Right cardiac atrium (tissue), 5 donors: Measurements from ENCODE around the gene TCP11L2. TPM values are rescaled to one million over a fixed set of nuclear protein-coding genes. Genes with fewer than 3 reads are reported as not detected.

Source experiments
- ATAC-seq, 2 donors: fragments of 200-7000 bp; cut with Tn5 transposase; one replicate each; pipeline versions ENCODE4 v1.8.0 to v1.9.1; 2020; ENCODE audit warnings: moderate library complexity in 2 of 2, mild to moderate bottlenecking in 1 of 2
- DNase-seq, 3 donors: peaks; one replicate each; pipeline ENCODE4 v3.0.0-alpha.2; 2020
- H3K27ac ChIP-seq: one replicate; pipeline ENCODE4 v1.5.1; 2013; ENCODE audit warnings: mild to moderate bottlenecking, low read length, control low read depth, moderate library complexity
- H3K27me3 ChIP-seq: one replicate; pipeline ENCODE4 v1.6.1; 2013; ENCODE audit not compliant: control insufficient read depth, insufficient read depth
- H3K4me1 ChIP-seq: one replicate; pipeline ENCODE4 v1.6.1; 2013; ENCODE audit warnings: low read length; ENCODE audit not compliant: control insufficient read depth, insufficient read depth
- H3K4me3 ChIP-seq: one replicate; pipeline ENCODE4 v1.5.1; 2013; ENCODE audit warnings: low read length, control low read depth
- H3K9me3 ChIP-seq: one replicate; pipeline ENCODE4 v1.6.1; 2013; ENCODE audit warnings: low read length; ENCODE audit not compliant: control insufficient read depth
- WGBS: extraction: QIAGEN DNeasy Blood & Tissue Kit; methylation state at CpG from one replicate; pipeline ENCODE4 v1.1.7; 2013; 5-methylcytosine and 5-hydroxymethylcytosine counted together
- intact Hi-C, 4 donors: fragments of 100-400 bp; cut with DNase I; formaldehyde crosslinking; loops; one replicate each; pipeline versions ENCODE4 v1.11.0 to v1.14.0; 2022 to 2023
- long read RNA-seq, 4 donors: library from polyadenylated mRNA; unstranded; transcript quantifications; one replicate each; pipeline ENCODE4 v2.0.0, GENCODE V29; 2020 to 2021
- polyA plus RNA-seq: library from polyadenylated mRNA; stranded (reverse); fragments of 200-250 nt; gene quantifications from one replicate; pipeline ENCODE4 v1.2.3, GENCODE V29; 2013
- total RNA-seq, 4 donors: library from RNA; stranded (reverse); fragmentation: NEBNext Ultra II Directional; extraction: Animal tissue kit (Norgen Biotek cat#: 25700); gene quantifications; one replicate each; pipeline ENCODE4 v1.2.1, GENCODE V29; 2021
- donor health status: healthy with polysubstance abuse.
- donor health status: DM: no; HTN: yes; CAD: no.
- donor health status: DM: no; HTN: no; CAD: no.
- donor health status: DM: no; HTN: yes; CAD: no; lungs with severe emphysema.
- donor health status: DM: yes; HTN: yes; CAD: no.

TCP11L2 gene
- total RNA-seq (10 to 100 TPM; 54.0 to 64.5 (median 61.9) TPM), polyA plus RNA-seq (14.2 TPM)
- long read RNA-seq, donor 1, transcript TCP11L2-201 (10 exons, 2,219 nt): major isoform, 8 of 27 reads
- long read RNA-seq, donor 1, partial matches to known transcripts: 3 of 27 reads
- long read RNA-seq, donor 1, other reads (novel, unspliced or antisense): 12 of 27 reads
- long read RNA-seq, donor 2, transcript TCP11L2-203 (7 exons, 1,788 nt): major isoform, 6 of 15 reads
- long read RNA-seq, donor 2, partial matches to known transcripts: 1 of 15 reads
- long read RNA-seq, donor 2, other reads (novel, unspliced or antisense): 4 of 15 reads
- long read RNA-seq, donor 3, transcript TCP11L2-201 (10 exons, 2,219 nt): major isoform, 16 of 31 reads
- long read RNA-seq, donor 3, partial matches to known transcripts: 2 of 31 reads
- long read RNA-seq, donor 3, other reads (novel, unspliced or antisense): 12 of 31 reads
- long read RNA-seq, donor 4, partial matches to known transcripts: 0 of 5 reads
- long read RNA-seq, donor 4, other reads (novel, unspliced or antisense): 2 of 5 reads

GRCh38 chr12:106302401-106303201 is at the start of gene TCP11L2:
TCP11L2 (plus strand) TSS chr12:106302733; CDS start chr12:106311076, 8,343 bp downstream.
- H3K27ac ChIP-seq: peak within 1 kb of the TSS; percentile 96
- DNase-seq (peak; percentile 89 to 97 (median 96)), ATAC-seq (peak; percentile 90 to 92)
- intact Hi-C loops: loop anchor here in 2 of 4 donors (2.0 to 5.0 kb wide), 2 partner anchors 55 to 56 kb away; partner anchors contain the start of gene CKAP4 (in 1 of the 2)
- H3K27me3 ChIP-seq: no peaks in the 10 kb centered on the region
- H3K9me3 ChIP-seq: no peaks in the 10 kb centered on the region
- under 1% methylated on average over 76 of the region's 76 CpGs for WGBS
- peaks cover 6% of the 10 kb centered on the region for H3K4me1 ChIP-seq
- peak within 1 kb of the TSS; percentile 71 for H3K4me3 ChIP-seq

DNA sequence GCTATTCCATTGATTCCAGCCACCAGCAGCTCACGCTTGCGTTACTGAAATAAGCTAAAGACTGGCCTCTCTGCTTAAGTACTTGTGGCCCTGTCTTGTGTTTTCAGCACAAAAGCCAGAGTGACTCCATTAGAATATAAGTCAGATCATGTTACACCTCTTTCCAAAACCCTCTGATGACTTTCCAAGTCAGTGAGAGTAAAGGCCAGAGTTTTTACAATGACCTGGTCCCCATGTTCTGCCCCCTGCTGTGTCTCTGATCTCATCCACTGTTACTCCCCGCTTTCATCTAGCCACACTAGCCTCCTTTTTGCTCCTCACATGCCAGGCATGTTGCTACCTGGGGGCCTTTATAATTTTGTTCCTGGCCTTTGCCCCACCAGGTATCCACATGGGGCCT is 47.8 kb upstream of the TCP11L2 start:
- 91% methylated on average over 3 of the region's 3 CpGs for WGBS
- intact Hi-C loops: no loop called here
- no peak for DNase-seq

DNA sequence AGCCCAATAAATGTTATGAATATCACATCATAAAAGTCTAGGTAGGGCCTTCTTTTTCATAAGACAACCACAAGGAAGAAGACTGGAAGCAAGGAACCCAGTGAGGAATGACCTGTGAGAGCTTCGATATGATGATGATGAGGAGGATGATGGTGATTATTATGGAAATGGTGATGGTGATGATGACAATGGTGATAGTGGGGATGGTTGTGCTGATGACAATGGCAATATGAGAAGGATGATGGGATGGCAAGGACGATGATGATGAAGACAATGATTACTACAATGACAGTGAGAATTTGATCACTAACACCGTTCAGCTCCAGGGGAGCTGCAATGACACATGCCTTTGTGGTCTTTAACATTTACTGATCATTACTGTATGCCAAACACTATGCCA is 47.0 kb upstream of the TCP11L2 start:
- 90% methylated on average over 3 of the region's 3 CpGs for WGBS
- intact Hi-C loops: no loop called here
- Histone ChIP-seq H3K9me3 (no peaks in the 10 kb centered on the region), H3K27ac (no peak overlapping the region), H3K4me1 (no peaks in the 10 kb centered on the region), H3K4me3 (no peak overlapping the region), H3K27me3 (no peaks in the 10 kb centered on the region)
- ATAC-seq (no peak), DNase-seq (no peak)

More for the DNA sequence above, 47.8 kb upstream of the TCP11L2 start:
- H3K9me3 ChIP-seq: no peaks in the 10 kb centered on the region
- ATAC-seq: no peak
- no peak overlapping the region for H3K27ac ChIP-seq
- H3K4me3 ChIP-seq: no peak overlapping the region
- H3K4me1 ChIP-seq: no peaks in the 10 kb centered on the region
- no peaks in the 10 kb centered on the region for H3K27me3 ChIP-seq

GRCh38 chr12:106255952-106256351 is 46.6 kb upstream of the TCP11L2 start:
- no peak overlapping the region for H3K27ac ChIP-seq
- H3K4me1 ChIP-seq: no peaks in the 10 kb centered on the region
- H3K27me3 ChIP-seq: no peaks in the 10 kb centered on the region
- intact Hi-C loops: no loop called here
- H3K4me3 ChIP-seq: no peak overlapping the region
- no peaks in the 10 kb centered on the region for H3K9me3 ChIP-seq
- WGBS: 57% methylated on average over 5 of the region's 5 CpGs
- DNase-seq (no peak), ATAC-seq (no peak)

DNA sequence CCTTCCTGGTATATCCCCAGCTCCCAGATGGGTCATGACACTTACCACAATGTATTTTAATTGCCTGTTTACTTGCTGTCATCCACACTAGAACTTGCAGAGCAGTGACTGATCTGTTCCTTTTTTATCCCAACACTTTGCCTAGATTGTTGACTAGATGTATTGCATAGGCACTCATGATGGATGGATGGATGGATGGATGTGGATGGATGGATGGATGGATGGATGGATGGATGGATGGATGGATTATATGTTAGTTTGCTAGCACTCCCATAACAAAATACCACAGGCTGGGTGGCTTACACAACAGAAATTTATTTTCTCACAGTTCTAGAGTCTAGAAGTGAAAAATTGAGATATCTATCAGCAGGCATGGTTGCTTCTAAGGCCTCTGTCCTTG is 46.0 kb upstream of the TCP11L2 start:
- no peaks in the 10 kb centered on the region for H3K4me1 ChIP-seq
- intact Hi-C loops: no loop called here
- no peaks in the 10 kb centered on the region for H3K27me3 ChIP-seq
- H3K27ac ChIP-seq: no peak overlapping the region
- no peaks in the 10 kb centered on the region for H3K9me3 ChIP-seq
- H3K4me3 ChIP-seq: no peak overlapping the region
- ATAC-seq (no peak), DNase-seq (no peak)

DNA sequence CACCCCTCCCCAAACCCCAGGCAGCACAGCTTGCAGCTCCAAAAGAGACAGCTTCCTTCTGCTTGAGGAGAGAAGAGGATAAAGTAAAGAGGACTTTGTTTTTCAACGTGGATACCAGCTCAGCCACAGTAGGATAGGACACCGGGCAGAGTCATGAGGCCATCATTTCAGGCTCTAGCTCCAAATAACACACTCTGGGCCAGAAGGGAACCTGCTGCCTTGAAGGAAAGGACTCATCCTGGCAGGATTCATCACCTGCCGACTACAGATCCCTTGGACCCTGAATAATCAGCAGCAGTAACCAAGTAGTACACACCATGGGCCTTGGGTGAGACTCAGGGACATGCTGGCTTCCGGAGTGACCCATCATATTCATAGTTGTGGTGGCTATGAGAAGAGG is 44.3 kb upstream of the TCP11L2 start:
- intact Hi-C loops: no loop called here
- ATAC-seq (no peak), DNase-seq (no peak)
- no peaks in the 10 kb centered on the region for H3K27me3 ChIP-seq
- H3K27ac ChIP-seq: no peak overlapping the region
- no peak overlapping the region for H3K4me3 ChIP-seq
- H3K9me3 ChIP-seq: no peaks in the 10 kb centered on the region
- no peaks in the 10 kb centered on the region for H3K4me1 ChIP-seq
- 88% methylated on average over 4 of the region's 4 CpGs for WGBS

DNA sequence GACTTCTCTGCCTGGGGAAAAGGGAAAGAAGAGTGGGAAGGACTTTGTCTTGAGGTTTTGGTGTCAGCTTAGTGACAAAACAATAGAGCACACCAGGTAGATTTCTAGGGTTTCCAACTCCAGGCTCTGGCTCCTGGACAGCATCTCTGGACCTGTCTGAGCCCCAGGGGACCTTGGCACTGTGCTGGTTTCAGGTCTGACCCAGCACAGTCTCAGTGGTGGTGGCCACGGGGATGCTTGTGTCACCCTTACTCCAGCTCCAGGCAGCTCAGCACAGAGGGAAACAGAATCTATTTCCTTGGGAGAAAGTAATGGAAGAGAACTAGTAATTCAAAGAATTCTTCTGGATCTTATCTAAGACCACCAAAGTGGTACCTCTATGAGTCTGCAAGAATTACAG is 43.6 kb upstream of the TCP11L2 start:
- H3K27ac ChIP-seq: no peak overlapping the region
- H3K4me3 ChIP-seq: no peak overlapping the region
- 92% methylated on average over 1 of the region's 1 CpG for WGBS
- DNase-seq: no peak
- ATAC-seq: no peak
- intact Hi-C loops: no loop called here
- no peaks in the 10 kb centered on the region for H3K27me3 ChIP-seq
- no peaks in the 10 kb centered on the region for H3K9me3 ChIP-seq
- H3K4me1 ChIP-seq: no peaks in the 10 kb centered on the region

DNA sequence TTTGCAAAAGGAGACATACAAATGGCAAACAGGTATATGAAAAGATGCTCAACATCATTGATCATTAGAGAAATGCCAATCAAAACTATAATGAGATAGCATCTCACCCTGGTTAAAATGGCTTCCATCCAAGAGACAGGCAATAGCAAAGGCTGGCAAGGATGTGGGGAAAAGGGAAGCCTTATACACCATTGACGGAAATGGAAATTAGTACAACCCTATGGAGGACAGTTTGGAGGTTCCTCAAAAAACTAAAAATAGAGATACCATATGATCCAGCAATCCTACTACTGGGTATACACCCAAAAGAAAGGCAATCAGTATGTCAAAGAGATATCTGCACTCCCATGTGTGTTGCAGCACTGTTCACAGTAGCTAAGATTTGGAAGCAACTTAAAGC is 37.4 kb upstream of the TCP11L2 start:
- H3K4me3 ChIP-seq: no peak overlapping the region
- no peaks in the 10 kb centered on the region for H3K27me3 ChIP-seq
- no peaks in the 10 kb centered on the region for H3K9me3 ChIP-seq
- 87% methylated on average over 1 of the region's 1 CpG for WGBS
- intact Hi-C loops: no loop called here
- H3K27ac ChIP-seq: no peak overlapping the region
- H3K4me1 ChIP-seq: no peaks in the 10 kb centered on the region
- DNase-seq: no peak
- ATAC-seq: no peak

GRCh38 chr12:106267535-106267934 is 35.0 kb upstream of the TCP11L2 start:
- whole genome bisulfite sequencing: 32% methylated on average over 2 of the region's 2 CpGs
- Histone ChIP-seq H3K4me1 (no peaks in the 10 kb centered on the region), H3K4me3 (no peak overlapping the region), H3K27ac (no peak overlapping the region), H3K27me3 (no peaks in the 10 kb centered on the region), H3K9me3 (no peaks in the 10 kb centered on the region)
- ATAC-seq: no peak
- no peak for DNase-seq
- intact Hi-C loops: no loop called here

GRCh38 chr12:106269150-106269771 is 33.3 kb upstream of the TCP11L2 start:
- H3K4me3 ChIP-seq: no peak overlapping the region
- no peaks in the 10 kb centered on the region for H3K27me3 ChIP-seq
- DNase-seq: no peak
- no peak for ATAC-seq
- WGBS: 91% methylated on average over 7 of the region's 7 CpGs
- H3K4me1 ChIP-seq: no peaks in the 10 kb centered on the region
- intact Hi-C loops: no loop called here
- H3K9me3 ChIP-seq: no peaks in the 10 kb centered on the region
- H3K27ac ChIP-seq: no peak overlapping the region
